HG03066 (cell line): Measurements from ENCODE around the gene GAS6.

Source experiments
- ATAC-seq: cut with Tn5 transposase; IDR thresholded peaks from one replicate; pipeline ENCODE4 v1.9.1; 2021; ENCODE audit warnings: low read depth; ENCODE audit not compliant: unreplicated experiment

GAS6 gene

GRCh38 chr13:113783200-113783881, 80.5 kb downstream of the GAS6 start:
- ATAC-seq, result no peak

- ATAC-seq, result no peak
These were observed 81.4 kb downstream of the GAS6 start for GRCh38 chr13:113782472-113782871.

GRCh38 chr13:113781571-113781970, 82.3 kb downstream of the GAS6 start:
- no peak for ATAC-seq

- ATAC-seq, result no peak
These were observed 86.3 kb downstream of the GAS6 start for GRCh38 chr13:113777311-113778260.

- no peak for ATAC-seq
These were observed 87.4 kb downstream of the GAS6 start for GRCh38 chr13:113776231-113777125.

GRCh38 chr13:113775451-113776145, 88.3 kb downstream of the GAS6 start:
- ATAC-seq, result no peak

GRCh38 chr13:113774177-113775107, 89.4 kb downstream of the GAS6 start:
- ATAC-seq, result no peak

GRCh38 chr13:113771709-113772331, 92.1 kb downstream of the GAS6 start:
- ATAC-seq, result no peak

- no peak for ATAC-seq
These were observed 92.9 kb downstream of the GAS6 start for GRCh38 chr13:113770937-113771336.
